Activated T-cell treated with anti-CD3 and anti-CD28 coated beads, Interleukin-2, amount 50 U/mL, for 24 hours (primary cell): ENCODE data around the gene RNLS.
"Not testable (repeated sequence)": the region's sequence is repeated elsewhere in the genome, so short reads cannot be mapped to it uniquely, and the experiment has no call there.

Experiments used
- DNase-seq: peaks from one replicate; pipeline ENCODE4 v3.0.0-alpha.2; 2020
- H3K27ac Mint-ChIP-seq: 2 replicates; pipeline ENCODE4 v1.8.0; 2020; ENCODE audit warnings: mild to moderate bottlenecking, mixed read lengths
- H3K27me3 Mint-ChIP-seq: 2 replicates; pipeline ENCODE4 v1.8.0; 2020; ENCODE audit warnings: mixed read lengths
- H3K36me3 Mint-ChIP-seq: 2 replicates; pipeline ENCODE4 v1.8.0; 2020; ENCODE audit warnings: low read depth, mixed read lengths
- H3K4me1 Mint-ChIP-seq: 2 replicates; pipeline ENCODE4 v1.8.0; 2020; ENCODE audit warnings: low read depth, mixed read lengths
- H3K4me3 Mint-ChIP-seq: 2 replicates; pipeline ENCODE4 v1.8.0; 2020; ENCODE audit warnings: mild to moderate bottlenecking, moderate library complexity, mixed read lengths
- H3K9me3 Mint-ChIP-seq: 2 replicates; pipeline ENCODE4 v1.8.0; 2020; ENCODE audit warnings: mixed read lengths

The RNLS gene

DNA sequence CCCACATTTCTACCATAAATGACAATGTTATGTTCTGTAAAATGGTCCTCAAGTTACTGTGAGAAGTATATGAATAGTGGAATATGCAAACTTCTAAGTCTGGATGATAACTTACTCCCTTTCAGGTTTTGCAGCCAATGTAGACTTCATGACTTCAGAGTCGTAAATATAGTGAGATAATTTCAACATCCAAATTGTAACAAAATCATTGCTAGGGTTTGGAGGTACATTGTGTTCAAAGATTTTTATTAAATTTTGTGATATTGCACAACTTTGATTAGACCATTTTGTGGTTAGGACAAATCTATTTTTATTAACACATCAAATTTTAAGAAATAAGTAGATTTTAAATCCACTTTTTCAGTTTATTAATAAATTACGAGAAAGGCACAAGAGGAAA, 270.3 kb downstream of the RNLS start:
- Mint-ChIP-seq H3K4me3 (no peak overlapping the region), H3K36me3 (no peaks in the 10 kb centered on the region), H3K4me1 (peaks cover 11% of the 10 kb centered on the region), H3K27ac (no peak overlapping the region), H3K27me3 (no peaks in the 10 kb centered on the region), H3K9me3 (no peaks in the 10 kb centered on the region)
- DNase-seq, result no peak

- Mint-ChIP-seq H3K9me3 (no peaks in the 10 kb centered on the region), H3K4me1 (peaks cover 11% of the 10 kb centered on the region), H3K36me3 (no peaks in the 10 kb centered on the region), H3K27me3 (no peaks in the 10 kb centered on the region), H3K4me3 (no peak overlapping the region), H3K27ac (no peak overlapping the region)
- DNase-seq, result no peak
Observed at GRCh38 chr10:88311264-88311663, 271.9 kb downstream of the RNLS start.

- Mint-ChIP-seq H3K4me1 (peaks cover 5% of the 10 kb centered on the region), H3K27me3 (no peaks in the 10 kb centered on the region), H3K27ac (no peak overlapping the region), H3K9me3 (no peaks in the 10 kb centered on the region), H3K4me3 (no peak overlapping the region), H3K36me3 (no peaks in the 10 kb centered on the region)
- DNase-seq, result no peak
Observed at GRCh38 chr10:88309365-88309764, 273.8 kb downstream of the RNLS start.

- not testable (repeated sequence) for H3K9me3 Mint-ChIP-seq, DNase-seq, H3K36me3 Mint-ChIP-seq, H3K27me3 Mint-ChIP-seq, H3K4me1 Mint-ChIP-seq, H3K4me3 Mint-ChIP-seq, H3K27ac Mint-ChIP-seq
Observed at GRCh38 chr10:88308361-88308760, 274.8 kb downstream of the RNLS start.

- Mint-ChIP-seq H3K27ac (no peak overlapping the region), H3K27me3 (no peaks in the 10 kb centered on the region), H3K4me3 (no peak overlapping the region), H3K9me3 (no peaks in the 10 kb centered on the region), H3K36me3 (no peaks in the 10 kb centered on the region), H3K4me1 (peaks cover 9% of the 10 kb centered on the region)
- no peak for DNase-seq
Observed at GRCh38 chr10:88299787-88300186, 283.3 kb downstream of the RNLS start.

GRCh38 chr10:88297103-88297502, 286.0 kb downstream of the RNLS start:
- no peak for DNase-seq
- H3K27me3 Mint-ChIP-seq, result no peaks in the 10 kb centered on the region
- H3K9me3 Mint-ChIP-seq, result no peaks in the 10 kb centered on the region
- H3K36me3 Mint-ChIP-seq, result no peaks in the 10 kb centered on the region
- H3K27ac Mint-ChIP-seq, result no peak overlapping the region
- H3K4me1 Mint-ChIP-seq, result peaks cover 22% of the 10 kb centered on the region
- H3K4me3 Mint-ChIP-seq, result no peak overlapping the region

GRCh38 chr10:88293651-88294230, 289.4 kb downstream of the RNLS start:
- Mint-ChIP-seq H3K9me3 (no peaks in the 10 kb centered on the region), H3K27me3 (no peaks in the 10 kb centered on the region), H3K4me1 (peaks cover 22% of the 10 kb centered on the region), H3K36me3 (no peaks in the 10 kb centered on the region), H3K27ac (peak overlapping the region; percentile 17), H3K4me3 (no peak overlapping the region)
- DNase-seq, result no peak

DNA sequence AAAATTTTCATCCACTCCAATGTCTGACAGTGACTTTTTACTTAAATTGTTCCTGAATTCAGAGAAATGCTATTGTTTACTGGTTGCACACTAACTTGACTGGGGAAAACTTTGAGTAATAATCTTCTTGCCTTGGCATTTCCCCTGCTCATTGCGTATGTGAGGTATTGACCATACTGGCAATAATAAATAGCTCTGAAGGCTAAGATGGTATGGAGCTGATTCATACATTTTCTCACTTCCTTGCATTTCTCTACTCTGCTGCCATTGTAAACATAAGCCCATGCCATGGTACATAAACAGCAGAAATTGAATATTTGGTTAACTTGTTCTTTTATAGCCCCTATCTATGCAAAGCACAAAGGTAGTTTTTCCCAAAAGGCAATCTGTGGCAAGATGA, 290.0 kb downstream of the RNLS start:
- Mint-ChIP-seq H3K36me3 (no peaks in the 10 kb centered on the region), H3K27me3 (no peaks in the 10 kb centered on the region), H3K27ac (peak overlapping the region; percentile 31), H3K9me3 (no peaks in the 10 kb centered on the region), H3K4me3 (no peak overlapping the region), H3K4me1 (peaks cover 22% of the 10 kb centered on the region)
- no peak for DNase-seq

DNA sequence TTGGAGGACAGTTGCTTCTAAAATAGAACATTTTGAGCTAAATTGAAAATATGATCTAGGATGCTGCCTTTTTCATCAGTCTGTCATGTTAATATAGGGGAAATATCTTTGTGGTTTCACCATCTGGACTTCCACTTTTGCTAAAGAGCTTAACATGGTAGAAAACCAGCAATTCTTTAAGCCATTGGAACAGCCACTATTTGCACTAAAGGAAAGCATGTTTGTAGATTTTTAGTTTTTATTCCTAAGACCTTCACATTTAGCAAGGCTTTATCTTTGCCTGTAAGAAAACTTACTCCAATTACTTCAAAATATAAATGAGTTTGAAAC, 291.0 kb downstream of the RNLS start:
- no peak overlapping the region for H3K27ac Mint-ChIP-seq
- no peak for DNase-seq
- H3K27me3 Mint-ChIP-seq, result no peaks in the 10 kb centered on the region
- peaks cover 20% of the 10 kb centered on the region for H3K4me1 Mint-ChIP-seq
- H3K36me3 Mint-ChIP-seq, result no peaks in the 10 kb centered on the region
- H3K4me3 Mint-ChIP-seq, result no peak overlapping the region
- H3K9me3 Mint-ChIP-seq, result no peaks in the 10 kb centered on the region

DNA sequence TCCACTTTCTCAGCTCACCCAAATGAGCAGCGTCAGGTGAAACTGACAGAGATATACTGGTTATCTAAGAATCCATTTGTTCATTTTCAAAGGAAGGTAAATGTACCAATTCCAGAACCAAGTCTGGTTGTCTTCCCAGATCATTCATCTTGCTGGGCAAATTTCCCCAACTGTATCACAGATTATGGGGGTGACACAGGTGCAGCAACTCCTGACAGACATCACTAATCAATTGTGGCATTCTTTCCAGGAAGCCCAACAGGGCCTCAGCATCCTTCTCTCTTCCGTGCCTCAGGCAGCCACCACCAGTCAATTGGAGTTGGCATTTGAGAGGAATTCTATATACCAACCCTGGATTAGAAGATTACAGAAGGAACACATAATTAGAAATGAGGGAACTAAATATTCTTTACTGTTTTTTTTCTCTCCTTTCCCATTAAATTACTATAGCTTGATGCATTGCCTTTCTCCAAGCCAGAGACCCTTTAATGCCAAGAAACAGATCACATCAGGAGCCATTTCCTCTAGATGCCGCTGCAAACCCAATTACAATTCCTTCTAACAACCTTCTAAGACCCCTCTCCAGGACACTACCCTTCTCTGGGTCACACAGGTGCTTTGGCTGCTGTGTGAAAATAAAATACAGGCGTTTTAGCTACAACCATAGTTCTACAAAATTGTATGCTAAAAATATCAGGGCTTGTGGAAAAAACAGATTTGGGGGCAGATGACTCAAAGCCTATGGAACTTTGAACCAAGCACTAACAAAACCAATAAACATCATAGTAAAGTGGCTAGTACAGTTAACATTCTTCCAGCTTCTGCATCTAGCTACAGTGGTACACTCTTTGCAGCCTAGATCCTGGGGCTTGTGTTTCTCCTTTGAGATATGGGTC, 291.6 kb downstream of the RNLS start:
- peaks cover 20% of the 10 kb centered on the region for H3K4me1 Mint-ChIP-seq
- DNase-seq, result no peak
- H3K27ac Mint-ChIP-seq, result no peak overlapping the region
- H3K4me3 Mint-ChIP-seq, result no peak overlapping the region
- no peaks in the 10 kb centered on the region for H3K9me3 Mint-ChIP-seq
- no peaks in the 10 kb centered on the region for H3K27me3 Mint-ChIP-seq
- no peaks in the 10 kb centered on the region for H3K36me3 Mint-ChIP-seq

GRCh38 chr10:88289342-88289741, 293.8 kb downstream of the RNLS start:
- no peak overlapping the region for H3K4me3 Mint-ChIP-seq
- H3K4me1 Mint-ChIP-seq, result peaks cover 20% of the 10 kb centered on the region
- no peaks in the 10 kb centered on the region for H3K9me3 Mint-ChIP-seq
- no peaks in the 10 kb centered on the region for H3K27me3 Mint-ChIP-seq
- no peak for DNase-seq
- H3K27ac Mint-ChIP-seq, result no peak overlapping the region
- H3K36me3 Mint-ChIP-seq, result no peaks in the 10 kb centered on the region

DNA sequence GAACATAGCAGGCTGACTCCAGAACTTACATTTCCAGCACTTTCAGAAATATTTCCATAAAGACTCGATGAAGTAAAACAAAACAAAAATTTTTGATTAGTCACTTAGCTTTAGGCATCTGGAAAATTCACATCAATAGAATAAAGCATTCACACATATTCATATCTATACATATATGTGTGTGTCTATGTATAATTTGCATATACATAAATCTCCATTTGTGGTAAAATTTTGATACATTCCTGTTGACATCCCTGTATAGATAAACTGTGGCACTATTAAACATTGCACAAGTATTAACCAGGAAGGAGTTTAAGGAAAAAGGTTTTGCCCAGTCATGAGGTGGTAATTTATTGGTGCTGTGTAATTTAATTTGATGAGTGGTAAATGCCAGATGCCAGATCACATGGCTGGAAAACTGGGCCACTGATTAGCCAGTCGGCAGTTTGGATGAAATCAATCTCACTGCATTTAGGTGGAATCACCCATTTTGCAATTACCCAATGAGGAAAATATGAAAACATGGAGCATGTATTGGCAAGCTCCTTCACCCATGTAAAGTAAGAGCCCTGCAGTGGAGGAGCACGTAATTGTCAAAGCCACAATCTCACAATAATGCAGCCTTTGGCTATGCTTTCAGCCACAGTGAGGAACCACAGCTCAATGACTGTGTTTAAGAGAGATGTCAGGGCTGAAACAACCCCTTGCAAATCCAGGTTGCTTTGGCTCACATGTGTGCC, 294.6 kb downstream of the RNLS start:
- Mint-ChIP-seq H3K27me3 (no peaks in the 10 kb centered on the region), H3K4me3 (no peak overlapping the region), H3K36me3 (no peaks in the 10 kb centered on the region), H3K9me3 (no peaks in the 10 kb centered on the region), H3K27ac (no peak overlapping the region), H3K4me1 (peaks cover 13% of the 10 kb centered on the region)
- DNase-seq, result no peak

DNA sequence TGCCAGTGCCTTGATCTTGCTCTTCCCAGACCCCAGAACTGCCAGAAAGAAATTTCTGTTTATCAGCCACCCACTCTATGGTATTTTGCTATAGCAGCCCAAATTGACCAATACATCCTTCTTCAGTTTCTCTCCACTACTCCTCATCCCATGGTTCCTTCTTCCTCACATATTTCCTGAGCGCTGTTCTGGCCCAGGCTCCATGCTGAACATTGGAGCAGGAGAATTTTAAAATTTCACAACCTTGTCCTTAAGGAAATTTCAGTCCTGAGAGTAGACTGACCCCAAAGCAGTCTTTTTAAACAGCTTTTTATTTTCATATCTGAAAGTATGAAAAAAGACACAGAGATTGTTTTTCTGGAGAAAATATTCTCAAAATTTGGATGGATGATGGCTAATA, 297.1 kb downstream of the RNLS start:
- Mint-ChIP-seq H3K36me3 (no peaks in the 10 kb centered on the region), H3K9me3 (no peaks in the 10 kb centered on the region), H3K27me3 (no peaks in the 10 kb centered on the region), H3K4me3 (no peak overlapping the region), H3K27ac (no peak overlapping the region), H3K4me1 (peaks cover 20% of the 10 kb centered on the region)
- DNase-seq, result no peak

GRCh38 chr10:88281592-88282347, 301.3 kb downstream of the RNLS start:
- no peaks in the 10 kb centered on the region for H3K27me3 Mint-ChIP-seq
- no peak overlapping the region for H3K4me3 Mint-ChIP-seq
- no peak overlapping the region for H3K27ac Mint-ChIP-seq
- H3K36me3 Mint-ChIP-seq, result no peaks in the 10 kb centered on the region
- DNase-seq, result no peak
- H3K9me3 Mint-ChIP-seq, result peaks cover 3% of the 10 kb centered on the region
- peaks cover 43% of the 10 kb centered on the region for H3K4me1 Mint-ChIP-seq
